T-cell (primary cell): ENCODE results near the gene HOXA1. TPM values are rescaled to one million over a fixed set of nuclear protein-coding genes. Genes with fewer than 3 reads are reported as not detected.

Source experiments
- ATAC-seq, 4 experiments: fragments of 200-7000 bp in 3 of 4; fragments of 150-1000 bp in 1 of 4; cut with Tn5 transposase; replicated peaks in 1 of 4; 1 replicate in 3 of 4; 2 replicates in 1 of 4; pipeline ENCODE4 v1.10.0; 2021; ENCODE audit warnings: moderate library complexity in 3 of 4, mild to moderate bottlenecking in 2 of 4, moderate number of reproducible peaks in 1 of 4
- CTCF ChIA-PET, 2 donors: fragments of 300-600 bp; sonication (Branson Sonifier 250); formaldehyde crosslinking; loops; one replicate each; lab custom pipeline; 2022; ENCODE audit warnings: antibody characterized with exemption in 2 of 2; lab: Charles Lee
- POLR2A ChIA-PET, 2 donors: fragments of 300-600 bp; sonication (Branson Sonifier 250); formaldehyde crosslinking; loops; one replicate each; lab custom pipeline; 2022; ENCODE audit warnings: antibody characterized with exemption in 2 of 2; lab: Charles Lee
- DNase-seq, 35 experiments: peaks; one replicate each; pipeline versions ENCODE4 v3.0.0 to v3.0.0-alpha.2; 2013 to 2023
- H3K27ac ChIP-seq: one replicate; pipeline ENCODE4 v1.5.1; 2013; ENCODE audit warnings: low read length
- H3K27me3 ChIP-seq, 2 experiments: replicated peaks in 1 of 2; 1 replicate in 1 of 2; 2 replicates in 1 of 2; pipeline versions ENCODE4 v1.6.1 to v1.7.0; 2013; ENCODE audit warnings: low read length in 1 of 2, mixed read lengths in 1 of 2; ENCODE audit not compliant: control insufficient read depth in 2 of 2, insufficient read depth in 2 of 2; ENCODE audit errors: extremely low read depth in 1 of 2
- H3K36me3 ChIP-seq, 2 donors: 1 replicate in 1 of 2; 2 replicates in 1 of 2; pipeline versions ENCODE4 v1.6.1 to v1.7.0; 2013; ENCODE audit warnings: low read length in 1 of 2; ENCODE audit not compliant: control insufficient read depth in 2 of 2, insufficient read depth in 1 of 2; ENCODE audit errors: extremely low read depth in 1 of 2
- H3K4me1 ChIP-seq, 2 experiments: 1 replicate in 1 of 2; 2 replicates in 1 of 2; pipeline versions ENCODE4 v1.6.1 to v1.7.0; 2013; ENCODE audit warnings: low read length in 2 of 2, mixed read lengths in 1 of 2; ENCODE audit not compliant: insufficient read depth in 2 of 2, control insufficient read depth in 1 of 2; ENCODE audit errors: extremely low read depth in 1 of 2
- H3K4me3 ChIP-seq, 2 donors: 1 replicate in 1 of 2; 2 replicates in 1 of 2; pipeline versions ENCODE4 v1.5.1 to v1.7.0; 2013; ENCODE audit warnings: mild to moderate bottlenecking in 2 of 2, low read length in 1 of 2, moderate library complexity in 1 of 2; ENCODE audit not compliant: control insufficient read depth in 1 of 2; ENCODE audit errors: extremely low read depth in 1 of 2
- H3K9me3 ChIP-seq: 2 replicates; pipeline ENCODE4 v1.7.0; 2013
- H3K27ac Mint-ChIP-seq, 2 donors: one replicate each; pipeline ENCODE4 v1.8.0; 2020 to 2021; ENCODE audit warnings: mild to moderate bottlenecking in 2 of 2, mixed read lengths in 2 of 2
- H3K27me3 Mint-ChIP-seq, 2 donors: one replicate each; pipeline ENCODE4 v1.8.0; 2021 to 2022; ENCODE audit warnings: mixed read lengths in 2 of 2
- H3K36me3 Mint-ChIP-seq: one replicate; pipeline ENCODE4 v1.8.0; 2021; ENCODE audit warnings: mixed read lengths
- H3K4me1 Mint-ChIP-seq, 3 donors: one replicate each; pipeline ENCODE4 v1.8.0; 2020 to 2022; ENCODE audit warnings: mixed read lengths in 3 of 3, mild to moderate bottlenecking in 1 of 3
- H3K4me3 Mint-ChIP-seq, 3 donors: one replicate each; pipeline ENCODE4 v1.8.0; 2020 to 2022; ENCODE audit warnings: mild to moderate bottlenecking in 3 of 3, mixed read lengths in 3 of 3, moderate library complexity in 3 of 3
- H3K9me3 Mint-ChIP-seq, 3 donors: one replicate each; pipeline ENCODE4 v1.8.0; 2020 to 2022; ENCODE audit warnings: mixed read lengths in 3 of 3
- WGBS: methylation state at CpG from one replicate; pipeline ENCODE4 v1.1.5; 2013; ENCODE audit warnings: missing lambda C conversion rate; ENCODE audit not compliant: insufficient coverage; 5-methylcytosine and 5-hydroxymethylcytosine counted together
- total RNA-seq, 35 experiments: library from RNA in 6 of 35; stranded (reverse) in 6 of 35; fragments of 120-200 nt in 1 of 35; gene quantifications; one replicate each; pipeline versions ENCODE4 v1.2.1 to v1.2.4 and lab custom pipeline; 2013 to 2026

Gene HOXA1
- total RNA-seq (under 1 TPM; 0.28 to 0.66 (median 0.54) TPM), total RNA-seq (lab: John Stamatoyannopoulos, UW) (0.06 to 1.8 (median 0.42) reads per million in 29 experiments)
- 1.2 TPM for total RNA-seq (2013)

GRCh38 chr7:27095897-27096767, at the start of gene HOXA1:
Gene HOXA1 (minus strand): TSS chr7:27096000. CDS start chr7:27095912, 88 bp downstream.
- peaks cover 6 to 34% of the 10 kb centered on the region in 2 experiments for H3K4me1 ChIP-seq
- peaks cover 29 to 37% (median 31%) of the 10 kb centered on the region in 3 donors for H3K4me1 Mint-ChIP-seq
- POLR2A ChIA-PET: interaction anchor here in 1 of 2 donors (0.7 kb wide), 1 partner anchor 35 kb away, joined by 3 read pairs; the partner anchor contains the start of gene HOXA4
- no peaks in the 10 kb centered on the region for H3K9me3 ChIP-seq
- DNase-seq (peak; percentile 23 to 84 (median 66)), ATAC-seq (peak; percentile 85 to 94 (median 87))
- H3K4me3 ChIP-seq: peak within 1 kb of the TSS; percentile 80 to 90
- WGBS: under 1% methylated on average over 31 of the region's 68 CpGs
- peak within 1 kb of the TSS in 1 of 2 donors; percentile 49 for H3K27ac Mint-ChIP-seq
- CTCF ChIA-PET: interaction anchor here (0.7 to 1.4 kb wide), 4 partner anchors 55 to 67 kb away, joined by 3 read pairs; no protein-coding TSS in a partner anchor
- peak within 1 kb of the TSS; percentile 81 to 92 (median 83) for H3K4me3 Mint-ChIP-seq
- H3K27me3 ChIP-seq: peaks cover 11 to 45% of the 10 kb centered on the region in 2 experiments
- no peak within 1 kb of the TSS for H3K27ac ChIP-seq
- H3K36me3 ChIP-seq: no peaks in the 10 kb centered on the region
- peaks cover 62 to 84% of the 10 kb centered on the region in 2 donors for H3K27me3 Mint-ChIP-seq
- H3K9me3 Mint-ChIP-seq: no peaks in the 10 kb centered on the region
- H3K36me3 Mint-ChIP-seq: peaks cover 21% of the 10 kb centered on the region

GRCh38 chr7:27145165-27145913, 49.5 kb upstream of the HOXA1 start:
- Histone ChIP-seq H3K27ac (no peak overlapping the region), H3K36me3 (no peaks in the 10 kb centered on the region), H3K9me3 (no peaks in the 10 kb centered on the region), H3K4me1 (peaks cover 0 to 19% of the 10 kb centered on the region in 2 experiments), H3K27me3 (peaks cover 0 to 75% of the 10 kb centered on the region in 2 experiments), H3K4me3 (no peak overlapping the region)
- Mint-ChIP-seq H3K9me3 (no peaks in the 10 kb centered on the region), H3K27ac (no peak overlapping the region), H3K4me1 (peaks cover 12 to 15% (median 13%) of the 10 kb centered on the region in 3 donors), H3K36me3 (no peaks in the 10 kb centered on the region), H3K27me3 (peaks cover 49 to 78% of the 10 kb centered on the region in 2 donors), H3K4me3 (no peak overlapping the region)
- ATAC-seq: no peak
- POLR2A ChIA-PET: no interaction called here
- CTCF ChIA-PET: interaction anchor here in 1 of 2 donors (0.6 kb wide), 1 partner anchor 288 kb away, joined by 5 read pairs; no protein-coding TSS in a partner anchor
- DNase-seq: no peak
- 91% methylated on average over 46 of the region's 47 CpGs for WGBS

- Histone ChIP-seq H3K4me3 (no peak overlapping the region), H3K9me3 (no peaks in the 10 kb centered on the region), H3K36me3 (no peaks in the 10 kb centered on the region), H3K27me3 (peaks cover 0 to 71% of the 10 kb centered on the region in 2 experiments), H3K27ac (no peak overlapping the region), H3K4me1 (peaks cover 0 to 16% of the 10 kb centered on the region in 2 experiments)
- ATAC-seq (no peak), DNase-seq (no peak)
- ChIA-PET POLR2A (no interaction called here), CTCF (interaction anchor here in 1 of 2 donors (0.6 kb wide), 1 partner anchor 288 kb away, joined by 5 read pairs; no protein-coding TSS in a partner anchor)
- Mint-ChIP-seq H3K27ac (no peak overlapping the region), H3K4me1 (peaks cover 8 to 13% (median 11%) of the 10 kb centered on the region in 3 donors), H3K36me3 (no peaks in the 10 kb centered on the region), H3K4me3 (no peak overlapping the region), H3K27me3 (peaks cover 44 to 73% of the 10 kb centered on the region in 2 donors), H3K9me3 (no peaks in the 10 kb centered on the region)
- WGBS: 80% methylated on average over 26 of the region's 31 CpGs
Measured at GRCh38 chr7:27144781-27145164, 49.0 kb upstream of the HOXA1 start.

GRCh38 chr7:27143950-27144780, 48.4 kb upstream of the HOXA1 start:
- no peaks in the 10 kb centered on the region for H3K36me3 Mint-ChIP-seq

GRCh38 chr7:27143023-27143949, 47.5 kb upstream of the HOXA1 start, which contains the start of gene HOXA5:
Gene HOXA5 (minus strand): TSS chr7:27143681. CDS start chr7:27143607, 74 bp downstream.
- H3K27me3 Mint-ChIP-seq: peaks cover 40 to 66% of the 10 kb centered on the region in 2 donors
- peak within 1 kb of the TSS in 1 of 3 donors; percentile 68 for H3K4me3 Mint-ChIP-seq
- peak within 1 kb of the TSS in 1 of 2 donors; percentile 41 for H3K4me3 ChIP-seq
- 87% methylated on average over 70 of the region's 86 CpGs for WGBS
- H3K27ac ChIP-seq: no peak within 1 kb of the TSS
- no peak within 1 kb of the TSS for H3K27ac Mint-ChIP-seq
- no peaks in the 10 kb centered on the region for H3K9me3 ChIP-seq
- ATAC-seq (peak in 1 of 4 experiments; percentile 39), DNase-seq (no peak)
- H3K36me3 Mint-ChIP-seq: no peaks in the 10 kb centered on the region
- peaks cover 5 to 10% (median 9%) of the 10 kb centered on the region in 3 donors for H3K4me1 Mint-ChIP-seq
- peaks cover 0 to 12% of the 10 kb centered on the region in 2 experiments for H3K4me1 ChIP-seq
- H3K27me3 ChIP-seq: peaks cover 0 to 65% of the 10 kb centered on the region in 2 experiments
- no peaks in the 10 kb centered on the region for H3K9me3 Mint-ChIP-seq
- ChIA-PET CTCF (interaction anchor here in 1 of 2 donors (1.3 kb wide), 1 partner anchor 16 kb away, joined by 3 read pairs; no protein-coding TSS in a partner anchor), POLR2A (no interaction called here)
- no peaks in the 10 kb centered on the region for H3K36me3 ChIP-seq

More at GRCh38 chr7:27143950-27144780, 48.4 kb upstream of the HOXA1 start:
- H3K27ac Mint-ChIP-seq: no peak overlapping the region
- no peaks in the 10 kb centered on the region for H3K9me3 Mint-ChIP-seq
- CTCF ChIA-PET: interaction anchor here in 1 of 2 donors (0.6 to 1.3 kb wide), 2 partner anchors 15 to 287 kb away, joined by 3 to 5 read pairs; no protein-coding TSS in a partner anchor
- Histone ChIP-seq H3K4me3 (no peak overlapping the region), H3K9me3 (no peaks in the 10 kb centered on the region), H3K36me3 (no peaks in the 10 kb centered on the region), H3K4me1 (peaks cover 0 to 16% of the 10 kb centered on the region in 2 experiments), H3K27ac (no peak overlapping the region), H3K27me3 (peaks cover 0 to 71% of the 10 kb centered on the region in 2 experiments)
- peaks cover 8 to 13% (median 11%) of the 10 kb centered on the region in 3 donors for H3K4me1 Mint-ChIP-seq
- POLR2A ChIA-PET: no interaction called here
- no peak for DNase-seq
- peaks cover 39 to 67% of the 10 kb centered on the region in 2 donors for H3K27me3 Mint-ChIP-seq
- H3K4me3 Mint-ChIP-seq: peak overlapping the region in 1 of 3 donors; percentile 68
- WGBS: 93% methylated on average over 29 of the region's 40 CpGs
- no peak for ATAC-seq
